Measurements from ENCODE around the gene PDGFD. TPM values are rescaled to one million over a fixed set of nuclear protein-coding genes. Genes with fewer than 3 reads are reported as not detected.

PDGFD gene
- total RNA-seq, 3 donors from 2014 or later (not counting 1 experiment from before 2014, with no cell fraction given): 23.2 to 41.2 (median 33.1) TPM

DNA sequence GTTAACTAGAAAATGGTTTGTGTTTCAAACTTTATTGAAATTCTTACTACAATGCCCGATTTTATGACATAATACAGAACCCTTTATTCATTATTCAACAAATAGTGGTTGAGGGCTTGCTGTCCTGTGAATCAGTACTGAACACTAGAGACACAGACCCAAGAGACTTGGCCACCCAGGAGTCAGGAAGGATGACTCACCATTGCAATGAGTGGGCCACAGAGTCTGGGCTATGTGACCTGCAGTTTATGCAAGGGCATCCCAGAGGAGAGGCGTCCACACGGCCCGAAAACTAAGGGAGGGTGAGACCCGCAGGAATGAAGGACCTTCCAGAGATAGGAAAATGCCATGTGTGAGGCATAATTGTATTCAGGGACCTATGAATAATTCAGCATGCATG is 271.3 kb downstream of the PDGFD start:
- Histone ChIP-seq H3K4me1 (ENCODE audit: control insufficient read depth, insufficient read depth, low read length) (no peaks in the 10 kb centered on the region), H3K36me3 (ENCODE audit: control insufficient read depth, insufficient read depth, low read length) (no peaks in the 10 kb centered on the region), H3K27me3 (ENCODE audit: control insufficient read depth, insufficient read depth, low read length) (no peaks in the 10 kb centered on the region), H3K4me3 (ENCODE audit: low read length) (no peak overlapping the region), H3K9me3 (ENCODE audit: control insufficient read depth, insufficient read depth, low read length) (no peaks in the 10 kb centered on the region), H3K27ac (ENCODE audit: low read length) (no peak overlapping the region)
- peaks cover 0 to 6% of the 10 kb centered on the region in 2 donors for H3K9me3 Mint-ChIP-seq
- H3K4me1 Mint-ChIP-seq: peaks cover 0 to 6% of the 10 kb centered on the region in 2 donors
- intact Hi-C loops (cut with micrococcal nuclease): no loop called here
- ATAC-seq: no peak
- H3K36me3 Mint-ChIP-seq: peaks cover 11% of the 10 kb centered on the region
- no peaks in the 10 kb centered on the region for H3K27me3 Mint-ChIP-seq (ENCODE audit: low read depth in 2 of 2)
- WGBS (ENCODE audit: insufficient coverage): 90% methylated on average over 5 of the region's 5 CpGs
- H3K27ac Mint-ChIP-seq: no peak overlapping the region
- TF ChIP-seq, protein P1, sequence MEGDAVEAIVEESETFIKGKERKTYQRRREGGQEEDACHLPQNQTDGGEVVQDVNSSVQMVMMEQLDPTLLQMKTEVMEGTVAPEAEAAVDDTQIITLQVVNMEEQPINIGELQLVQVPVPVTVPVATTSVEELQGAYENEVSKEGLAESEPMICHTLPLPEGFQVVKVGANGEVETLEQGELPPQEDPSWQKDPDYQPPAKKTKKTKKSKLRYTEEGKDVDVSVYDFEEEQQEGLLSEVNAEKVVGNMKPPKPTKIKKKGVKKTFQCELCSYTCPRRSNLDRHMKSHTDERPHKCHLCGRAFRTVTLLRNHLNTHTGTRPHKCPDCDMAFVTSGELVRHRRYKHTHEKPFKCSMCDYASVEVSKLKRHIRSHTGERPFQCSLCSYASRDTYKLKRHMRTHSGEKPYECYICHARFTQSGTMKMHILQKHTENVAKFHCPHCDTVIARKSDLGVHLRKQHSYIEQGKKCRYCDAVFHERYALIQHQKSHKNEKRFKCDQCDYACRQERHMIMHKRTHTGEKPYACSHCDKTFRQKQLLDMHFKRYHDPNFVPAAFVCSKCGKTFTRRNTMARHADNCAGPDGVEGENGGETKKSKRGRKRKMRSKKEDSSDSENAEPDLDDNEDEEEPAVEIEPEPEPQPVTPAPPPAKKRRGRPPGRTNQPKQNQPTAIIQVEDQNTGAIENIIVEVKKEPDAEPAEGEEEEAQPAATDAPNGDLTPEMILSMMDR (IDR thresholded peaks at IDR 0.05): no peak
- H3K4me3 Mint-ChIP-seq: no peak overlapping the region
- no peak for DNase-seq

- peaks cover 0 to 4% of the 10 kb centered on the region in 2 donors for H3K4me1 Mint-ChIP-seq
- Histone ChIP-seq H3K27me3 (ENCODE audit: control insufficient read depth, insufficient read depth, low read length) (no peaks in the 10 kb centered on the region), H3K4me1 (ENCODE audit: control insufficient read depth, insufficient read depth, low read length) (no peaks in the 10 kb centered on the region), H3K4me3 (ENCODE audit: low read length) (no peak overlapping the region), H3K9me3 (ENCODE audit: control insufficient read depth, insufficient read depth, low read length) (no peaks in the 10 kb centered on the region), H3K36me3 (ENCODE audit: control insufficient read depth, insufficient read depth, low read length) (no peaks in the 10 kb centered on the region), H3K27ac (ENCODE audit: low read length) (no peak overlapping the region)
- no peak overlapping the region for H3K27ac Mint-ChIP-seq
- DNase-seq (no peak), ATAC-seq (no peak)
- peaks cover 11% of the 10 kb centered on the region for H3K36me3 Mint-ChIP-seq
- H3K4me3 Mint-ChIP-seq: no peak overlapping the region
- 96% methylated on average over 1 of the region's 1 CpG for WGBS (ENCODE audit: insufficient coverage)
- intact Hi-C loops (cut with micrococcal nuclease): no loop called here
- peaks cover 0 to 6% of the 10 kb centered on the region in 2 donors for H3K9me3 Mint-ChIP-seq
- TF ChIP-seq, protein P1 (IDR thresholded peaks at IDR 0.05): no peak
- H3K27me3 Mint-ChIP-seq (ENCODE audit: low read depth in 2 of 2): no peaks in the 10 kb centered on the region
Observed at GRCh38 chr11:103890654-103891053, 273.3 kb downstream of the PDGFD start.

DNA sequence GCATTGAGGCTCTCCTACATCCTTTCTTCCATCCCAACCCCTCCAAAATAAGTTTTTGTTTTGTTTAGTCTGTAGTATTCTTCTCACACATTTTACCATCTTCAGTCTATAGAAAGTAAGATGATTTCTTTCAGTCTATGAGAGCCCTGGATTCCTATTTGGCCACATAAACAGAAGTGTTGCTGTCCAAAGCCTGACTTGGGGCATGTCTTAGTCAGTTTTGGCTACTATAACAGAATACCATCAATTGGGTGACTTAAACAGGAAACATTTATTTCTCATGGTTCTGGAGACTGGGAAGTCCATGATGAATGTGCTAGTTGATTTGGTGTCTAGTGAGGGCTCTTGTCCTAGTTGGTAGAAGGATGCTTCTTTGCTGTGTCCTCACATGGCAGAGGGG is 274.3 kb downstream of the PDGFD start:
- intact Hi-C loops (cut with micrococcal nuclease): no loop called here
- peaks cover 0 to 4% of the 10 kb centered on the region in 2 donors for H3K4me1 Mint-ChIP-seq
- no peaks in the 10 kb centered on the region for H3K36me3 ChIP-seq (ENCODE audit: control insufficient read depth, insufficient read depth, low read length)
- no peak overlapping the region for H3K27ac Mint-ChIP-seq
- no peaks in the 10 kb centered on the region for H3K9me3 ChIP-seq (ENCODE audit: control insufficient read depth, insufficient read depth, low read length)
- no peaks in the 10 kb centered on the region for H3K27me3 Mint-ChIP-seq (ENCODE audit: low read depth in 2 of 2)
- no peak overlapping the region for H3K4me3 Mint-ChIP-seq
- H3K4me1 ChIP-seq (ENCODE audit: control insufficient read depth, insufficient read depth, low read length): no peaks in the 10 kb centered on the region
- DNase-seq: no peak
- TF ChIP-seq, protein P1 (IDR thresholded peaks at IDR 0.05): no peak
- no peak overlapping the region for H3K4me3 ChIP-seq (ENCODE audit: low read length)
- peaks cover 11% of the 10 kb centered on the region for H3K36me3 Mint-ChIP-seq
- no peak overlapping the region for H3K27ac ChIP-seq (ENCODE audit: low read length)
- peaks cover 0 to 6% of the 10 kb centered on the region in 2 donors for H3K9me3 Mint-ChIP-seq
- ATAC-seq: no peak
- no peaks in the 10 kb centered on the region for H3K27me3 ChIP-seq (ENCODE audit: control insufficient read depth, insufficient read depth, low read length)

DNA sequence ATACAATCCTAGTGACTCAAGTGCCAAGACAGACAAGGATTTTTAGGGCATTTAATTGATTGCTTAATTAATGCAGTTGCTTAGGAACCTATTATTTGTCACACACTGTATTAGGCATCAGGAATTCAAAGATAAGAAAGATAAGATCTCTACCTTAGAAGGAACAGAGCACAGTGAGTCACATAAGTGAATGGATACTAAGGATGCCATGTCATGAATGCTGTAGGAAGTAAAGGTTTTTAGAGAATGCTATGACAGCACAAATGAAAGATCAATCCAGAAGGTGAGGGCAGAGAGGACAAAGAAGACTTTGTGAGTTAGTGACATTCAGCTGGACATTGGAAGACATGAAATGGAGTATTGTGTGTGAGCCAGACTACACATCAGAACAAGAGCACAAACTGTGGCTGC is 275.4 kb downstream of the PDGFD start:
- Histone ChIP-seq H3K4me1 (ENCODE audit: control insufficient read depth, insufficient read depth, low read length) (no peaks in the 10 kb centered on the region), H3K9me3 (ENCODE audit: control insufficient read depth, insufficient read depth, low read length) (no peaks in the 10 kb centered on the region), H3K4me3 (ENCODE audit: low read length) (no peak overlapping the region), H3K36me3 (ENCODE audit: control insufficient read depth, insufficient read depth, low read length) (no peaks in the 10 kb centered on the region), H3K27ac (ENCODE audit: low read length) (no peak overlapping the region), H3K27me3 (ENCODE audit: control insufficient read depth, insufficient read depth, low read length) (no peaks in the 10 kb centered on the region)
- intact Hi-C loops (cut with micrococcal nuclease): no loop called here
- ATAC-seq: no peak
- Mint-ChIP-seq H3K9me3 (peaks cover 0 to 6% of the 10 kb centered on the region in 2 donors), H3K4me3 (no peak overlapping the region), H3K27ac (no peak overlapping the region), H3K27me3 (ENCODE audit: low read depth in 2 of 2) (no peaks in the 10 kb centered on the region), H3K4me1 (peaks cover 0 to 4% of the 10 kb centered on the region in 2 donors), H3K36me3 (peaks cover 11% of the 10 kb centered on the region)
- TF ChIP-seq, protein P1 (IDR thresholded peaks at IDR 0.05): no peak
- no peak for DNase-seq

All from natural killer cell (primary cell).